Activated CD4-positive, CD25-positive, alpha-beta regulatory T cell treated with anti-CD3 and anti-CD28 coated beads, Interleukin-2, amount 50 U/mL, for 16 hours (primary cell): Measurements from ENCODE around the gene CST8.

Source experiments
- DNase-seq: peaks from one replicate; pipeline ENCODE4 v3.0.0-alpha.2; 2020; ENCODE audit warnings: low read depth, low spot score

Gene CST8

DNA sequence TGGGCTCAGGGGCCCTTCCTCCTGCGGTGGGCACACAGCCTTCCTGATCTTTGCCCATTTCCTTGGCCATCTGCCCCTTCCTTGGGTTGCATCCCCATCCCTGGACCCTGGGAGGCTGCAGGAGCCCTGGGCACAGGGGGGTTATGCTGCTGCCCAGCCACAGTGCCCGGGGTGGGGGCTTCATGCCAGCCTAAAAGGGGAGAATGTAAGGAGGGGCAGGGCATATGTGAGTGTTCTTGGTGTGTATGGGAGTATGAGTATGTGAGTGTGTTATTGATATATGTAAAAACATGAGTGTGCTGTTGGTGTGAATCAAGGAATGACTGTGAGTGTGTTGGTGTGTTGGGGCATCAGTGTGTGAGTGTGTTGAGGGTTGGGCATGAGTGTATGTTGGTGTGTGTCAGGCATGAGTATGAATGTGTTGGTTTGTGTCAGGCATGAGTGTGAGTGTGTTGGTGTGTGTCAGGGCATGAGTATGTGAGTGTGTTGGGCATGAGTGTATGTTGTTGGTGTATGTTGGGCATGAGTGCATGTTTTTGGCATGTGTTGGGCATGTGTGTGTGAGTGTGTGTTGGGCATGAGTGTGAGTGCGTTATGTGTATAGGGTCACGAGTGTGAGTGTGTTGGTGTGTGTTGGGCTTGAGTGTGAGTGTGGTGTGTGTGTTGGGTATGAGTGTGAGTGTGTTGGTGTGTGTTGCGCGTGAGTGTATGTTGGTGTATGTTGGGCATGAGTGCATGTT lies 14.7 kb upstream of the CST8 start:
- DNase-seq = no peak

DNA sequence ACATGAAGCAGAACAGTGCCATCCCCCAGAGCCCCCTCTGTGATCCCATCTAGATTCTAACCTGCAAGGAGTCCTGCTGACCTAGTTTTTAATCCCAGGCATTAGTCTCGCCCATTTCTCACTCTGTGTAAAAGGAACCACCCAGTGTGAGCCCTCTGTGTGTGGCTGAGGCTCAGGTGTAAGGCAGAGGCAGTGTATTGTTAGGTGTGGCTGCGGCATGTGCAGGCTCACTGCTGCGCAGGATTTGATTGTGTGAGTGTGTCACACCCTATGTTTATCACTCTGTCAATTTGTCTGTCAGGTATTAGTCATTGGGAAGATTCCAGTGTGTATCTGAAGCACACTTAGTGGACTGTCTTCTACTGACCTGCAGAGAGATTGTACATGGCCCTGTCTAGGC lies 13.7 kb upstream of the CST8 start:
- no peak for DNase-seq

DNA sequence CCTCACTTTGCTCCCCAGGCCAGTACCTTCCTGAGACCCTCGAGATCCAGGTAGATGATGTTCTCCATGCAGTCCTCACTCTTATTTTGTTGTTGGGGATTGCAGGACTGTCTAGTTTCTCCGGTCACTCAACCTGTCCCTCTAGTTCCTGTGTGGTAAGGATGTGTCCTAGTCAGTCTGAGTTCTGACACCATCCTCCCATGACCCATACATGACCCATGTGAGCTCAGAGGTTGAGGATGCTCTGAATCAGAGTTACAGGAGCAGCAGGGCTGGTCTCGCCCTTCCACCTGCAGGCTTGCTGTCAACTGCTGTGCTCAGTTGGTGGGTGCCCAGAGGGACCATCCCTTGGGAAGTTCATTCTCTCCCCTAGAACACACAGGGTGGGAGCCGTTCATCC lies 11.9 kb upstream of the CST8 start:
- no peak for DNase-seq

DNA sequence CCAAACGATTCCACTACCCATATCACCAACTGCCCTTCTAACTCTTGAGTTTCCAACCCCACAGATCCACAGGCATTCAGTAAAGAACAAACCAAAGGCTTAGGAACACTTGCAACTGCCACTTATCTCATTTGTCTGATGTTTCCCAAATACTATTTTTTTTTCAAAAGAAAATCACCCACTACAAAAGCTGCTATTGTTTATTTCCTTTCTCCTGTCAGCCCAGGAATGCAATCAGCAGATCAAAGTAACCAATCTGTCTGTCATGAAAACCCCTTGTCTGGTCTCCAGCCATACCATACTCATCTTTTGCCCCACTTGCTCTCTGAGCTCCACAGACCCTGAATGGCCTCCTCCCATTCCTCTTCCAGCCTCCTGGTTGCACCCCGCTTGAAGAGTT lies 8.8 kb upstream of the CST8 start:
- DNase-seq = no peak

DNA sequence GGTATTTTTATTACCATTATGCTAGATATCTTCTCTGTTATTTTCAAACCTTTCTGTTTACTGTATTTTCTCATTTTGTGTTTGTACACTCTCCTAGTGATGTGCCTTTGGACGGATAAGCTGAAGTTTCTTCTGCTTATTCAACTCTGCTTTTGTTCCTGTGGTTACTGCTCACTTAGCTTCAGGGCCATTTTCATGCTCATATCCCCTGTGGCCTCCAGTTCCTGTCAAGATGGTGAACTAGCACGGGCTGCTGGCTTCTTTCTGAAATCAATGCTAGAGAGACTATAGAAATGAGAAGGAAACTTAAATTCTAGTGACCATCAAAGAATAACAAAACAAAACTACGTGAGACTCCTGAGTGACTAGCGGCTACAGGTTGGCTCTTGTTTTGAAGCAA lies 6.8 kb upstream of the CST8 start:
- no peak for DNase-seq

DNA sequence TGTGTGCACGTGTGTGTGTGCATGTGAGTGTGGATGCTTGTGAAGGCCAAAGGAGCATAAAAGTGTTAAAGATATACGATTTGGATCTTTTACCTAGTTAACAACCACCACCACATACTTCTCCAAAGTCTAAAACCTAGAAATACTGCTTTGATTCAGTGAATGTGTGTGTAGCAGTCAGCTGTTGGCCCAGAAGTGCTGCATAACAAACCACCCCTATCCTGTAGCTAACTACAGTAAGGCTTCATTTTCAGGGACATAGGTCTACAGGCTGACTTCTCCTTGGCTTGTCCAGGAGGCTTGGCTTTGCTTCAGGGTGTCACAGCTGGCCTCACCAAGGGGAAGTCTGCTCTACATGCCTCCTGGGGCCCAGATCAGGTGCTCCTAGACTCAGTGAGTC lies 2.4 kb upstream of the CST8 start:
- DNase-seq = no peak

DNA sequence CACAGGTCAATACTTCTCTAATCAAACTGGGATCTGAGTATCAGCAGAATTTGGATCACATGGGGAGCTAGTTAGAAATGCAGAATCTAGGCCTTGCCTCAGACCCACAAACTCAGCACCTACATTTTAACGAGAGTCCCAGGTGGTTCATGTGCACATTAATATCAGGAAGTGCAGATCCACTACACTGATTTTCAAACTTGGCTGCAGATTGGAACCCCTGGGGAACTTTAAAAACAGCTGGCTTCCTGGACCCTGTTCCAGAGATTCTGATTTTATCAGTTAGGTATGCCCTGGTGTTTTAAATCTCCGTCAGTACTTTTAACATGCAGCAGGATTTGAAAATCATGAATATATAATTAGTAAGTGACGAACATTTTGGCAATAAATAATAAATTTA lies 1.9 kb upstream of the CST8 start:
- no peak for DNase-seq

DNA sequence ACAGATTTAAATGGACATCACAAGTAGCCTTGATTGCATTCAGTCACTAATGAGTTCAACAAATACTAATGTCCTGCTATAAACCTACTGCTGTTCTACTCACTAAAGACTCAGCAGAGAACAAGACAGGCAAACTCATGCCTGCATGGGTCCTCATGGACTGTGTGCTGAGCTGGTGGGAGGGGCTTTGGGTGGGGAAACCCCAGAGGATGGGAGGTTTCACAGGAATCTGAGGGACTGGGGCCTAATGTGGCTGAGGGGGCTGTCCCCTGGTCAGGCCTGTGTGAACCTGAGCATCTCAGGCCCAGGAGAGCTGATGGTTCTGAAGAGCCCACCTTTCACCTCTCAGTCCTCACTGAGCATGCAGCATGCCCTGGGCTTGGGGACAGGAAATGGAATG lies 1.4 kb downstream of the CST8 start:
- DNase-seq = no peak

DNA sequence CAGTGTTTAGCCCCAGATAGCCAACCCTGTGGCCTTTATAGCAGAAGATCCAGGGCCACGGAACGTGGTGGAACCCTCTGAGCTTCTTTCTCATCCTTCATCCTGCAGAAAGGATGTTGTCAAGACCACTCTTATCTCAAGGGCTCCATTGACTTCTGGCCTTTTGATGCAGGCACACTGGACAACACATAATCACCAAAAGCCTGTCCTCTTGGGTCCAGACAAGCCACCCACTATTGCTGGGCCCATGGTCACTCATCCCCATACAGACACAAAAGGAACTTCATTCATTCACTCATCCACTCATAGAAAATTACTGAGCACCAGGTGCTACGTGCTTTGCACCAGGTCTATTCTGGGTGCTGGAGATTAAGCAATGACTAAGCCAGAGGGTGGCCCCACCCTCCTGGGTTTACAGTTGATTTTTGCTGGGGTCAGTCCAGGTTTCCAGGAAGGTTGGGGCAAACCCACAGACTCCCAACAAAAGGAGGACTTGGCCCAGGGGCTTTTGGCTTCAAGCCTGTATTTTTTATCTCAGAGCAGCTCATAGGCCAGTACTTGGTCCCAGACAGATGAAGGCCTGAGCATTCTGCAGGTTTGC lies 2.4 kb downstream of the CST8 start:
- no peak for DNase-seq

DNA sequence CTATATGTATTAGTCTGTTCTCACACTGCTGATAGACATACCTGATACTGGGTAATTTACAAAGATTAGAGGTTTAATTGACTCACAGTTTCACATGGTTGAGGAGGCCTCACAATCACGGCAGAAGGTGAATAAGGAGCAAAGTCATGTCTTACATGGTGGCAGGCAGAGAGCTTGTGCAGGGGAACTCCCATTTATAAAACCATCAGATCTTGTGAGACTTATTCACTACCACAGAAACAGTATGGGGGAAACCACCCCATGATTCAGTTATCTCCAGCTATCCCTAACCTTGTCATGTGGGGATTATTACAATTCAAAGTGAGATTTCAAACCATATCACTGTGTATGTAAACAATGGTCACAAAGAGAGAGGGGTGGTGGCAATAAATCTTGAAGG lies 6.6 kb downstream of the CST8 start:
- no peak for DNase-seq

DNA sequence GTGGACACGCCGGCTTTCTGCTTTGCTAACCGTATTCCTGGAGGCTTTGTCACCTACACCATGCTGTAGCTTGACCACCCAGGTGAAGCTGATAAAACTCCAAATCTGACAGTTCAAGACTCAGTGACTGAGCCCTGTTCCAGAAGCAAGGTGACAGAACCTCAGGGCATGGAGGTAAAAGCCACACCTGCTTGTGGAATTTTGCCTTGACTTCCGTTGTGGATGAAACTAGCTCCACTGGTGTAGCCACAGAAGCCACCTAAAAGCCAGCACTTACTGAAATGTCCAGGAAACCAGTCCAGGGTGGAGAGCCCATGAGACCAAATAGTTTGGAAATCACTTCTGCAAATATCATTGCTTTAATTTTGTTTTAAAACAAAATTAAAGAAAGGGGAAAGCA lies 11.0 kb downstream of the CST8 start:
- no peak for DNase-seq

DNA sequence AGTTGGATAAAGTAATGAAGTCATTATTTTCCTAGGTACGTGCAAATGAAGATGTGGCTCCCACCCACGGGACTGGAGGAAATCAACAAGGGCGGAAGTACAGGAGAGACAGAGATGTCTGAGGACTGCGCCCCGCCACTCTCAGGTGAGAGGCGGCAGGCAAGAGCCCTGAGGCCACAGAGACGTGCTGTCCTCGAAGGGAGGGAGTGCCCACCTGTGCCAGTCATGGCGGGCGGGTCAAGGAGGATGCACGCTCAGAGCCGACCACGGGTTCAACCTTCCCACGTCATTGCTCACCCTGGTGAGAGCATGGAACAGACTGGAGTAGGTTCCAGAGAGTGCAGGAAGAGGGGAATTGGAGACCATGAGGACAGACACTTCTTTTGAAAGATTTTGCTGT lies 12.7 kb downstream of the CST8 start:
- DNase-seq = no peak

DNA sequence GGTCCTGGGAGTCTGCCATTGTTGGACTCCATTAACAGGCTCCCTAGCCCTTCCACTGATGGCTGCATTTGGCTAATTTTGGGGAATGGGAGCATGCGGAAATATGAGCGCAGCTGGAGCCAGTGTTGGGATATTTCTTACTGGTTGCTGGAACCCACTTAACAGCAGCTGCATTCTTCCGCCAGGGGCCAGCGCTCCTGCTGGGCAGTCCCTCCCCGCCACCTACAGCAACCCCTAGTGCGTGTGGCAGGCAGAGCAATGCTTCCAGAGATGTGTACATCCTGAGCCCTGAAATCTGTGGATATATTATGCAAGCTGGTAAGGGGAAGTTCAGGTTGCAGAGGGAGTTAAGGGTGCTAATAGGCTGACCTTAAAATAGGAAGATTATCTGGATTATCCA lies 16.4 kb downstream of the CST8 start:
- DNase-seq = no peak

DNA sequence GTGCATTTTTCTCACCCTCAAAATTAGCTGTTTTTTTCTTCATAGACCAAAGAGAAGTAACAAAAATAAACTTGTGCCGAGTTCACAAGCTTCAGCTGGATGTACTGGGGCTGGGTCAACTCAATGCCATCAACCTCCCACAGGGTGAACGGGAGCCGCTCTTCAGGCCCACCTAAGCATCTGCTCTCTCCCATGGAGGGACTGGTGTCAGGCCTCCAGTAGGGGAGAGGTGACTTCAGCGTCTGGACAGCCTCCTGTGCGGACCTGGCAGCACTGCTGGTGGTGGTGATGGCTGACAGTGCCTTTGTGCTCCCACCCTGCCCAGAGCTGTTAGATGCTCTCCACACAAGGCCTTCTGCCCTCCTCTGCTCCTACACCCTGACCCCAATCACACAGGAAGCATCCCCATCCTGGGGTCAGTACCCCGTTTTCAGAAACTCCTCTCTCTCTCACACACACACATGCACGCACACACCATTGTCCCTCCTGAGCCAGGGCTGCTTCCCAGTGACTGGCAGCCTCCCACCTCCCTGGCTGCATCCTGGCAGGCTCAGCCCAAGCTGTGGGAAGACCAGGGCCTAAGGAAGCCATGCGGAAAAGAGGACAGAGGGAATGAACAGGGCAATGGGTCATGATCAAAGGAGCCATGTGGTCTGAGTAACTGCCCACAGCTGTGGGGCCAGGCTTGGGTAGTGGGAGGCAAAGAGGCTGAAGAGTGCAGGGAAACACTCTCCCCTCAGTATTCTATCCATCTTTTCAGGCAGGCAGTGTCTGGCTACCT lies 17.7 kb downstream of the CST8 start:
- DNase-seq = no peak

DNA sequence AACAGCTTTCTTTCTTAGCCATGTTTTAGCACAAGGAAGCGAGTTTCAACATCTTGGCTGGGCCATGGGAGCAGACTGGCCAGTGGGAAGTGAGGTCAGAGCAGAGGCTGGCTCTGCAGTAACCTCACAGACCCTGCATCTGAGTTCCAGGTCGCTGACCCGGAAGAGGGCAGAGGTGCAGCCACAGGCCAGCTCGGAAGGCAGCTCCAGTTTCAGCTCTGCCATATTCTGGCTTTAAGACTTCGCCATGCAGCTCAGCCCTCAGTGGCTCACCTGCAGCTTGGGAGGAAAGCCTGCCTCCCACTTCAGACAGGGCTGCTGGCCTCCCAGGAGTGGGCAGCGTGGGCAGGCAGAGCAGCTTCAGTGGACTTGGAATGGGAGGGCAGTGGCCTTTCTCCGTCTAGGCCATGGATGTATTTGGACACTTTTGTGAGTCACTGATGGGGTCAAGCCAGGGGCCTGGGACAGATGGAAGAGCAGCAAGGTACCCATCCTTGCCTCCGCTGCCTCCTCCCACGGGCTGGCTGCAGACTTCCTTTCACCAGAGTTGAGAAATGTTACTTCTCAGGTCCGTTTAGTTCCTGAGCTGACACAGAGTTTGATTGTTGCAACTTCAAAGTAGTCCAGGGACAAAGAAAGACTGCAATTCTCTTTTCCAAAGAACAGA lies 18.5 kb downstream of the CST8 start:
- DNase-seq = no peak

DNA sequence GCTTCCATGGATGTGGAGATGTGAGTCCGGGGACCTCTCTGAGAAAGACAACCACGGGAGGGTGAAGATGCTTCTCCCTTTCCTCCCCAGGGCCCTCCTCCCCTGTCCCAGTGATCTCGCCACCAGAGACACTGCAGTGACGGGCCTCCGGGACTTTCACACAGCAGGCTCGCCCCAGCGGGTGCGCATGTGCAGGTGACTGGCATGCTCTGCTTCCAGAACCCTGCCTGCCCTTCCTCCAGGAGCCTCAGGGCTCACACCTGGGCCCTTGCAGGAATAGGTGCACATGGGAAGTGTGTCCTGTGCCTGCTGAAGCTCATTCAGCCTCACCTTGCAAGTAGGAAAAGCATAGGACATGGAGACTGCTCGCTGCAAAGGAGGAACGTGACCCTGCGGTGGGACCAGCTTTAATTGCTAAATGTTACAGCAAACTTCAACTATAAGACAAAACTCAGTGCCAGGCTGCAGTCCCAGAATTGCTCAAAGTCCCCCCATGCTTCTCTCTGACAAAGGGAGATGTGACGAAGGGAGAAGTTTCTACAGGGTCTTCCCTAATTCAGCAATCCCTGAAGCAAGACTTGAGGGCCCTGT lies 19.2 kb downstream of the CST8 start:
- DNase-seq = no peak

DNA sequence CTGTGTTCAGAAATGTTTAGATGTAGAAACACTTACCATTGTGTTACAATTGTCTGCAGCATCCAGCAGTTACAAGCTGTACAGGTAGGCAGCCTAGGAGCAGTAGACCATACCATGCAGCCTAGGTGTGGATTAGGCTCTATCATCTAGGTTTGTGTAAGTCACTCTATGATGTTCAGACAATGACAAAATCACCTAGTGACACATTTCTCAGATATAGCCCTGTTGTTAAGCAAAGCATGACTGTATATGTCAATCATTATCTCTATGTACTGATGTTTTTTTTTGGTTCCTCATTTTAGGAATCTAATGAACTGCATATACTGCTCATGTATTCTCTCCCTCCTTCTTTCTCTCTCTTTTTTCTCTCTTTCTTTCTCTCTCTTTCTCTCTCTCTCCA lies 22.2 kb downstream of the CST8 start:
- no peak for DNase-seq

DNA sequence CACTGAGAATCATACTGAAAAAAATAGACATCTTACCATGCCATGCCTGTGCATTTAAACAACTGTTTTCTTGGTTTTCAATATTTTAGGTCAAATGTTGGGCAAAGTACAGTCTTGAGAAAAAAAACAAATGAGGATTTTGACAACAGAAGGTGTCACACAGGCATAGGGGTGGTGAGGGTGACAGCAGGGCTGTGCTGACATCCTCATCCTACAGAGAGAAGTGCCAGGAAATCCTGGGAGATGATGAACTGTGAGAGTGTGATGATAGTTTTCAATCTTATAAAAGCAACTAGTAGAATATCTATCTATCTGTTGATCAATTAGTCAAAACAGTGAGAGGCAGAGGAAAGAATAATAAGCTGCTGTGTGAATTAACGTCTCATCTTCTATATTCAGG lies 23.9 kb downstream of the CST8 start:
- DNase-seq = no peak

DNA sequence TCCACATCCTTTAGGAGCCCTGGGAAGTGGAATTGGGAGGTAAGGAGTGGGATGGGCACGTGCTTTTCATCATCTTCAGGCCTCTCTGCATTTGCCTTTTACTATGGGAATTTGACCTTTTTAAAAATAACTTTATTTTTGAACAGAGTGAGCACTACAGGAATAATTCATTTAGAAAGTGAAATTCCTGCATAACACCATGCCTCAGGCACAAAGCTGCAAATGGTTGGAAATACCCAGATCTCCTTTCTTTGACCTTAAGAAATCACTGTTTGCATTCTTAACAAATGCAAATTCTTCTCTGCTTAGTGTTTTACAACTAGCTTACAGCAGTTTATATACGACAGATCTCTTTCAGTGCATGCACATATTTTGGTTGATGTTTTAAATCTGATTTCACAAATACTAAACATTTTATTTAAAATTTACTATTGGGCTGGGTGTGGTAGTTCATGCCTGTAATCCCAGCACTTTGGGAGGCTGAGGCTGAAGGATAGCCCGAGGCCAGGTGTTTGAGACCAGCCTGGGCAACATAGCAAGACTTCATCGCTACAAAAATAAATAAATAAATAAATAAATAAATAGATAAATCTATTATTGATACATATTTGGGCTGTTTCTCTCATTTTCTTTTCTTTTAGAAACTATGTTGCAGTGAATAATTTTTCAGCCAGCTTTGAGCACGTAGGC lies 24.5 kb downstream of the CST8 start:
- DNase-seq = no peak

DNA sequence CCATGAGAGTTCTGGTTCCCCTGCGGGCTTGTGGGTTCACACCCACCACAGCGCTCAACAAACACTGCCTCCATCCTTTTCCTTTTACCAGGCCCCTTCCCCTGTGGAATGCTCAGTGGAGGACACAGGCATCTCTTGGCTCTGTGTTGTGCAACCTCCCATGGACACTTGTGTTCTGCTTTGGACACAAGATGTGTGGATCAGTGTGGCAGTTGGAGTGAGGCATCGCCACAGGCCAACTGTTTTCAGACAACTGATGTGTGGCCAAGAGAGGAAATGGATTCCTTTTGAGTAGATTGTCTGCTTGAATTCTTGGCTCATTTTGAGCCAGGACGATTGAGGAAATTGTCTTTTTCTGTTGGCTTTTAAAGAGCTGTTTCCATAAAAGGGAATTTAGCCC lies 26.8 kb downstream of the CST8 start:
- no peak for DNase-seq

DNA sequence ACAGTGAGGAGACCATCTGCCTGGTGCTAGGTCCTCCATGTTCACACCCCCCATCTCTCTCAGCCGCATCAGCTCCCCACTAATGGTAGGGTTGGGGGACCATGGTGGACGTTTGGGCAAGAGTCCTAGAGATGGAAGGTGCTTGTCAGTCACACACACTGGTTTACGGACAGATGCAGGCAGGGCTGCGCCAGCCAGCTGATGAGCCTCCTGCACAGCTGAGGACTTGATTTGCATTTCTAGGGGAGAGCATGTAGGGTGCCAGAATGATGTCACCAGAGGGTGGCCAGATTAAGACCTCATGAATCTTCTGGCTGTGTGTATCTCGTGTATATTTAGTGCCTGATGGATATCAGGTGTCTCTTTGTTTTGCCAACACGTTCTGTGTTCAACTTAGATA lies 28.6 kb downstream of the CST8 start:
- DNase-seq = no peak

DNA sequence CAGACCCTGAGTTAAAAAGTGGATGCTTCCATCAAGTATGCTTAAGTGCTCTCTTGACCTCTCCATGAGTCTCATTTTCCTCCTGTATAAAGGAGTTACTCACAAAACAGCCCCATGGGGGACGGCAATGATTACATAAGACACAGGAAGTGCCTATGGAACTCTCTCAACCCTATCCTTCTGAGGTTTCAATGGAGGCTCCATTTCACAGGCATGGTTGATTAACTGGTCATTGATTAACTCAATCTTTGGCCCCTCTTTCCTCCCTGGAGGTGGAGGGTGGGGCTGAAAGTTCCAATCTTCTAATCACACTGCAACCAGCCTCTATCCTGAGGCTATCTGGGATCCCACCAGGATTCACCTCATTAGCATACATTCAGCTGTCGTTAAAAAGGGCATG lies 29.3 kb downstream of the CST8 start:
- no peak for DNase-seq
